ENCODE results near the gene FKBP9.
A peak's percentile ranks its signal among the peaks of the same experiment; 100 is the strongest.
"Not testable (repeated sequence)": the region's sequence is repeated elsewhere in the genome, so short reads cannot be mapped to it uniquely, and the experiment has no call there.

The FKBP9 gene

GRCh38 chr7:33005193-33005592 lies 48.0 kb downstream of the FKBP9 start:
- not testable (repeated sequence) for DNase-seq (ENCODE audit: low spot score)

GRCh38 chr7:33005690-33006089 lies 48.5 kb downstream of the FKBP9 start:
- DNase-seq (ENCODE audit: low spot score) = not testable (repeated sequence)

GRCh38 chr7:33009734-33010133 lies 52.5 kb downstream of the FKBP9 start:
- DNase-seq (ENCODE audit: low spot score) = no peak

- DNase-seq (ENCODE audit: low spot score) = no peak
These were observed 55.1 kb downstream of the FKBP9 start for GRCh38 chr7:33012364-33012763.

- DNase-seq (ENCODE audit: low spot score) = no peak
These were observed 67.0 kb downstream of the FKBP9 start for GRCh38 chr7:33024189-33024757.

- DNase-seq (ENCODE audit: low spot score) = no peak
These were observed 78.5 kb downstream of the FKBP9 start for GRCh38 chr7:33035776-33036175.

- no peak for DNase-seq (ENCODE audit: low spot score)
These were observed 81.4 kb downstream of the FKBP9 start for GRCh38 chr7:33038639-33039038.

- DNase-seq (ENCODE audit: low spot score) = no peak
These were observed 82.1 kb downstream of the FKBP9 start for GRCh38 chr7:33039257-33039902.

GRCh38 chr7:33039903-33040292 lies 82.7 kb downstream of the FKBP9 start:
- DNase-seq (ENCODE audit: low spot score) = no peak

- DNase-seq (ENCODE audit: low spot score) = no peak
These were observed 83.7 kb downstream of the FKBP9 start for GRCh38 chr7:33040803-33041516.

- DNase-seq (ENCODE audit: low spot score) = no peak
These were observed 84.6 kb downstream of the FKBP9 start for GRCh38 chr7:33041631-33042428.

GRCh38 chr7:33043501-33044400 lies 86.5 kb downstream of the FKBP9 start:
- no peak for DNase-seq (ENCODE audit: low spot score)

GRCh38 chr7:33044401-33044718 lies 87.1 kb downstream of the FKBP9 start:
- DNase-seq (ENCODE audit: low spot score) = peak; percentile 82

GRCh38 chr7:33044986-33045385 lies 87.7 kb downstream of the FKBP9 start:
- DNase-seq (ENCODE audit: low spot score) = no peak

GRCh38 chr7:33048257-33048656 lies 91.0 kb downstream of the FKBP9 start:
- DNase-seq (ENCODE audit: low spot score) = no peak

- no peak for DNase-seq (ENCODE audit: low spot score)
These were observed 91.5 kb downstream of the FKBP9 start for GRCh38 chr7:33048704-33049103.

GRCh38 chr7:33050535-33051318 lies 93.5 kb downstream of the FKBP9 start:
- DNase-seq (ENCODE audit: low spot score) = peak; percentile 81

GRCh38 chr7:33053721-33054120 lies 96.5 kb downstream of the FKBP9 start:
- DNase-seq (ENCODE audit: low spot score) = no peak

- no peak for DNase-seq (ENCODE audit: low spot score)
These were observed 97.2 kb downstream of the FKBP9 start for GRCh38 chr7:33054261-33054964.

GRCh38 chr7:33055158-33055557 lies 97.9 kb downstream of the FKBP9 start:
- DNase-seq (ENCODE audit: low spot score) = no peak
